Measurements from ENCODE around the gene LYZL6.

DNA sequence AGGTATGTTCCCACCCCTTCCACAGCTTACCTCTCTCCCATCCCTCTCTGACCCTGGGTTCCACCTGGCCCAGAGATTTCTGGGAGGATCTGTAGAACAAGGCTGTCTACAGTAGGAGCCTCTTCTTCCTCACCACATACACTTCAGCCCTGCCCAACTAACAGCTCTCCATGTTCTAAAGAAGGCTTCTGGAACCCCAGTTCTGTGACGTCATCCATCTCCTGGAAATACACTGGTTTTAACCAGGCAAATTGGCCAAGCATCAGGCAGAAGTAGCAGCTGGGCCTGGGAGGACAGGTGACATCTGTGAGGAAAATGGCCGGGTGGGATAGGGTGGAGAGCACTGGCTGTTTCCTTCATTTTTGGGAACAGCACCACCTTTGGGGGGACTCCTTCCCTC is at the start of gene LYZL6:
- TF ChIP-seq, protein P1, sequence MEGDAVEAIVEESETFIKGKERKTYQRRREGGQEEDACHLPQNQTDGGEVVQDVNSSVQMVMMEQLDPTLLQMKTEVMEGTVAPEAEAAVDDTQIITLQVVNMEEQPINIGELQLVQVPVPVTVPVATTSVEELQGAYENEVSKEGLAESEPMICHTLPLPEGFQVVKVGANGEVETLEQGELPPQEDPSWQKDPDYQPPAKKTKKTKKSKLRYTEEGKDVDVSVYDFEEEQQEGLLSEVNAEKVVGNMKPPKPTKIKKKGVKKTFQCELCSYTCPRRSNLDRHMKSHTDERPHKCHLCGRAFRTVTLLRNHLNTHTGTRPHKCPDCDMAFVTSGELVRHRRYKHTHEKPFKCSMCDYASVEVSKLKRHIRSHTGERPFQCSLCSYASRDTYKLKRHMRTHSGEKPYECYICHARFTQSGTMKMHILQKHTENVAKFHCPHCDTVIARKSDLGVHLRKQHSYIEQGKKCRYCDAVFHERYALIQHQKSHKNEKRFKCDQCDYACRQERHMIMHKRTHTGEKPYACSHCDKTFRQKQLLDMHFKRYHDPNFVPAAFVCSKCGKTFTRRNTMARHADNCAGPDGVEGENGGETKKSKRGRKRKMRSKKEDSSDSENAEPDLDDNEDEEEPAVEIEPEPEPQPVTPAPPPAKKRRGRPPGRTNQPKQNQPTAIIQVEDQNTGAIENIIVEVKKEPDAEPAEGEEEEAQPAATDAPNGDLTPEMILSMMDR (IDR thresholded peaks at IDR 0.05) = no peak
- TF ChIP-seq POLR2A (IDR thresholded peaks at IDR 0.05) = no peak

All from thyroid gland (tissue), 4 donors.